CD4-positive, CD25-positive, alpha-beta regulatory T cell (primary cell): ENCODE measurements around the gene RPL35. TPM values are rescaled to one million over a fixed set of nuclear protein-coding genes. Genes with fewer than 3 reads are reported as not detected.

Experiments used
- ATAC-seq, 2 donors: fragments of 150-1000 bp; cut with Tn5 transposase; one replicate each; pipeline ENCODE4 v1.10.0; 2021; ENCODE audit warnings: low read depth in 2 of 2, moderate number of reproducible peaks in 2 of 2, moderate library complexity in 1 of 2
- DNase-seq, 3 donors: peaks; one replicate each; pipeline versions ENCODE4 v3.0.0 to v3.0.0-alpha.2; 2012 to 2022; ENCODE audit warnings: mixed read lengths in 1 of 3
- H3K27ac ChIP-seq: one replicate; pipeline ENCODE4 v1.7.0; 2013; ENCODE audit warnings: mild to moderate bottlenecking, low read length; ENCODE audit not compliant: insufficient read depth, poor library complexity, severe bottlenecking
- H3K27me3 ChIP-seq: one replicate; pipeline ENCODE4 v1.7.0; 2013; ENCODE audit warnings: low read length; ENCODE audit not compliant: control insufficient read depth, insufficient read depth
- H3K36me3 ChIP-seq: one replicate; pipeline ENCODE4 v1.7.0; 2013; ENCODE audit warnings: mild to moderate bottlenecking, low read length, moderate library complexity; ENCODE audit not compliant: control insufficient read depth, insufficient read depth
- H3K4me1 ChIP-seq: 2 replicates; pipeline ENCODE4 v1.7.0; 2013; ENCODE audit warnings: mild to moderate bottlenecking, low read length; ENCODE audit not compliant: insufficient read depth, control insufficient read depth, poor library complexity, severe bottlenecking
- H3K4me3 ChIP-seq: one replicate; pipeline ENCODE4 v1.7.0; 2013; ENCODE audit warnings: low read depth, mild to moderate bottlenecking, low read length, moderate library complexity
- H3K9me3 ChIP-seq, 2 experiments: 1 replicate in 1 of 2; 2 replicates in 1 of 2; pipeline ENCODE4 v1.7.0; 2013; ENCODE audit warnings: low read length in 2 of 2, mild to moderate bottlenecking in 1 of 2, moderate library complexity in 1 of 2; ENCODE audit not compliant: control insufficient read depth in 2 of 2
- H3K27ac Mint-ChIP-seq, 3 donors: one replicate each; pipeline ENCODE4 v1.8.0; 2020 to 2022; ENCODE audit warnings: mild to moderate bottlenecking in 3 of 3, mixed read lengths in 3 of 3, moderate library complexity in 2 of 3
- H3K27me3 Mint-ChIP-seq: one replicate; pipeline ENCODE4 v1.8.0; 2022; ENCODE audit warnings: mild to moderate bottlenecking, mixed read lengths
- H3K36me3 Mint-ChIP-seq: one replicate; pipeline ENCODE4 v1.8.0; 2020; ENCODE audit warnings: mixed read lengths
- H3K4me1 Mint-ChIP-seq, 4 donors: one replicate each; pipeline ENCODE4 v1.8.0; 2020 to 2022; ENCODE audit warnings: mixed read lengths in 4 of 4, mild to moderate bottlenecking in 1 of 4
- H3K4me3 Mint-ChIP-seq, 4 donors: one replicate each; pipeline ENCODE4 v1.8.0; 2020 to 2022; ENCODE audit warnings: mild to moderate bottlenecking in 4 of 4, mixed read lengths in 4 of 4, moderate library complexity in 3 of 4
- H3K9me3 Mint-ChIP-seq, 7 donors: one replicate each; pipeline ENCODE4 v1.8.0; 2020 to 2022; ENCODE audit warnings: mixed read lengths in 7 of 7, mild to moderate bottlenecking in 3 of 7, moderate library complexity in 2 of 7
- polyA plus RNA-seq, 4 donors: library from polyadenylated mRNA; unstranded; fragments of 300-500 nt; fragmentation: Illumina TruSeq; gene quantifications; one replicate each; pipeline ENCODE4 v1.2.3, GENCODE V29; 2021
- total RNA-seq: library from RNA; stranded (reverse); gene quantifications from one replicate; pipeline ENCODE4 v1.2.3, GENCODE V29; 2022

The RPL35 gene
- total and polyA plus RNA-seq, 5 donors from 2014 or later, result 1,242 to 2,085 (median 1,792) TPM

GRCh38 chr9:124854822-124855221, 6.9 kb downstream of the RPL35 start:
- peaks cover 30% of the 10 kb centered on the region for H3K36me3 ChIP-seq
- Mint-ChIP-seq H3K4me1 (peaks cover 0 to 36% (median 10%) of the 10 kb centered on the region in 4 donors), H3K4me3 (peak overlapping the region in 1 of 4 donors; percentile 61), H3K9me3 (peaks cover 0 to 1% (median 0%) of the 10 kb centered on the region in 7 donors), H3K36me3 (peaks cover 10% of the 10 kb centered on the region), H3K27ac (peak overlapping the region; percentile 34 to 55 (median 42)), H3K27me3 (peaks cover 7% of the 10 kb centered on the region)
- H3K4me1 ChIP-seq, result peaks cover 22% of the 10 kb centered on the region
- no peaks in the 10 kb centered on the region for H3K9me3 ChIP-seq
- H3K27me3 ChIP-seq, result no peaks in the 10 kb centered on the region
- H3K4me3 ChIP-seq, result no peak overlapping the region
- DNase-seq (no peak), ATAC-seq (no peak)
- no peak overlapping the region for H3K27ac ChIP-seq

- no peaks in the 10 kb centered on the region for H3K9me3 ChIP-seq
- DNase-seq (no peak), ATAC-seq (no peak)
- H3K27me3 ChIP-seq, result no peaks in the 10 kb centered on the region
- H3K4me1 Mint-ChIP-seq, result peaks cover 0 to 30% (median 4%) of the 10 kb centered on the region in 4 donors
- peaks cover 4% of the 10 kb centered on the region for H3K36me3 Mint-ChIP-seq
- H3K4me1 ChIP-seq, result peaks cover 16% of the 10 kb centered on the region
- peaks cover 24% of the 10 kb centered on the region for H3K36me3 ChIP-seq
- H3K4me3 Mint-ChIP-seq, result peak overlapping the region in 2 of 4 donors; percentile 69 to 78
- H3K27me3 Mint-ChIP-seq, result peaks cover 7% of the 10 kb centered on the region
- H3K27ac ChIP-seq, result no peak overlapping the region
- peak overlapping the region in 2 of 3 donors; percentile 51 to 55 for H3K27ac Mint-ChIP-seq
- H3K4me3 ChIP-seq, result no peak overlapping the region
- peaks cover 0 to 1% (median 0%) of the 10 kb centered on the region in 7 donors for H3K9me3 Mint-ChIP-seq
Observed at GRCh38 chr9:124854161-124854560, 7.6 kb downstream of the RPL35 start.

- Histone ChIP-seq H3K4me3 (no peak overlapping the region), H3K9me3 (no peaks in the 10 kb centered on the region), H3K27ac (peak overlapping the region; percentile 70), H3K4me1 (peaks cover 15% of the 10 kb centered on the region), H3K36me3 (peaks cover 19% of the 10 kb centered on the region), H3K27me3 (no peaks in the 10 kb centered on the region)
- H3K27ac Mint-ChIP-seq, result peak overlapping the region in 2 of 3 donors; percentile 55 to 66
- H3K4me3 Mint-ChIP-seq, result peak overlapping the region; percentile 47 to 81 (median 70)
- H3K36me3 Mint-ChIP-seq, result peaks cover 4% of the 10 kb centered on the region
- peaks cover 0 to 1% (median 0%) of the 10 kb centered on the region in 7 donors for H3K9me3 Mint-ChIP-seq
- H3K4me1 Mint-ChIP-seq, result peaks cover 0 to 26% (median 2%) of the 10 kb centered on the region in 4 donors
- H3K27me3 Mint-ChIP-seq, result peaks cover 7% of the 10 kb centered on the region
- ATAC-seq (no peak), DNase-seq (no peak)
Observed at GRCh38 chr9:124853605-124854143, 8.1 kb downstream of the RPL35 start.

- H3K27ac ChIP-seq, result peak within 1 kb of the TSS; percentile 70
- H3K27me3 ChIP-seq, result no peaks in the 10 kb centered on the region
- peaks cover 13% of the 10 kb centered on the region for H3K4me1 ChIP-seq
- H3K36me3 Mint-ChIP-seq, result peaks cover 4% of the 10 kb centered on the region
- peak; percentile 71 to 80 (median 77) for DNase-seq
- H3K27me3 Mint-ChIP-seq, result peaks cover 7% of the 10 kb centered on the region
- H3K4me1 Mint-ChIP-seq, result peaks cover 0 to 22% (median 2%) of the 10 kb centered on the region in 4 donors
- H3K4me3 Mint-ChIP-seq, result peak within 1 kb of the TSS; percentile 76 to 81 (median 79)
- peak within 1 kb of the TSS; percentile 44 for H3K4me3 ChIP-seq
- H3K36me3 ChIP-seq, result peaks cover 12% of the 10 kb centered on the region
- H3K9me3 ChIP-seq, result no peaks in the 10 kb centered on the region
- peak within 1 kb of the TSS; percentile 66 to 79 (median 69) for H3K27ac Mint-ChIP-seq
- H3K9me3 Mint-ChIP-seq, result peaks cover 0 to 1% (median 0%) of the 10 kb centered on the region in 7 donors
- peak; percentile 81 to 82 for ATAC-seq
Observed at GRCh38 chr9:124852829-124853531, 8.8 kb downstream of the RPL35 start, which contains the start of gene WDR38. Gene WDR38 (plus strand): TSS chr9:124853460. CDS start chr9:124853532, 72 bp downstream.

GRCh38 chr9:124852121-124852828, 9.5 kb downstream of the RPL35 start:
- H3K9me3 ChIP-seq, result no peaks in the 10 kb centered on the region
- no peaks in the 10 kb centered on the region for H3K27me3 ChIP-seq
- no peaks in the 10 kb centered on the region for H3K36me3 Mint-ChIP-seq
- DNase-seq (no peak), ATAC-seq (no peak)
- peaks cover 0 to 1% (median 0%) of the 10 kb centered on the region in 7 donors for H3K9me3 Mint-ChIP-seq
- H3K4me3 ChIP-seq, result peak overlapping the region; percentile 44
- H3K27me3 Mint-ChIP-seq, result peaks cover 11% of the 10 kb centered on the region
- peaks cover 13% of the 10 kb centered on the region for H3K4me1 ChIP-seq
- peaks cover 5% of the 10 kb centered on the region for H3K36me3 ChIP-seq
- H3K4me1 Mint-ChIP-seq, result peaks cover 0 to 19% (median 2%) of the 10 kb centered on the region in 4 donors
- peak overlapping the region in 2 of 3 donors; percentile 63 to 69 for H3K27ac Mint-ChIP-seq
- H3K27ac ChIP-seq, result no peak overlapping the region
- peak overlapping the region in 2 of 4 donors; percentile 76 to 78 for H3K4me3 Mint-ChIP-seq

GRCh38 chr9:124849801-124850200, 12.0 kb downstream of the RPL35 start:
- Mint-ChIP-seq H3K27me3 (peaks cover 11% of the 10 kb centered on the region), H3K4me1 (peaks cover 0 to 13% (median 2%) of the 10 kb centered on the region in 4 donors), H3K36me3 (no peaks in the 10 kb centered on the region), H3K9me3 (peaks cover 0 to 1% (median 0%) of the 10 kb centered on the region in 7 donors), H3K27ac (no peak overlapping the region), H3K4me3 (no peak overlapping the region)
- no peak overlapping the region for H3K4me3 ChIP-seq
- ATAC-seq (no peak), DNase-seq (no peak)
- H3K27me3 ChIP-seq, result no peaks in the 10 kb centered on the region
- no peaks in the 10 kb centered on the region for H3K36me3 ChIP-seq
- peaks cover 13% of the 10 kb centered on the region for H3K4me1 ChIP-seq
- no peak overlapping the region for H3K27ac ChIP-seq
- H3K9me3 ChIP-seq, result no peaks in the 10 kb centered on the region

- no peak for ATAC-seq
- DNase-seq, result no peak
- Histone ChIP-seq H3K27ac (no peak overlapping the region), H3K9me3 (no peaks in the 10 kb centered on the region), H3K4me3 (no peak overlapping the region), H3K27me3 (no peaks in the 10 kb centered on the region), H3K36me3 (no peaks in the 10 kb centered on the region), H3K4me1 (no peaks in the 10 kb centered on the region)
- Mint-ChIP-seq H3K27ac (no peak overlapping the region), H3K36me3 (no peaks in the 10 kb centered on the region), H3K9me3 (no peaks in the 10 kb centered on the region), H3K27me3 (peaks cover 11% of the 10 kb centered on the region), H3K4me1 (peaks cover 0 to 2% (median 0%) of the 10 kb centered on the region in 4 donors), H3K4me3 (peak overlapping the region in 1 of 4 donors; percentile 15)
Observed at GRCh38 chr9:124846969-124847368, 14.8 kb downstream of the RPL35 start.
